GM13976 (cell line): ENCODE data around the gene CCDC51.

Experiments
- DNase-seq: peaks from one replicate; pipeline ENCODE4 v3.0.0; 2012; ENCODE audit warnings: low spot score
- in situ Hi-C: fragments of 300-500 bp; cut with MboI; formaldehyde crosslinking; loops from one replicate; pipeline ENCODE4 v1.12.0; 2022; ENCODE audit warnings: low sequenced_read_pairs, mixed read lengths, inconsistent platforms; ENCODE audit not compliant: unreplicated experiment
- TF ChIP-seq, protein P1 (sequence below): IDR thresholded peaks from 2 replicates; pipeline ENCODE4 v1.5.1; 2012; ENCODE audit warnings: borderline replicate concordance, mild to moderate bottlenecking; ENCODE audit not compliant: insufficient read depth; ENCODE audit errors: extremely low read depth, missing control alignments, control extremely low read depth

Gene CCDC51

DNA sequence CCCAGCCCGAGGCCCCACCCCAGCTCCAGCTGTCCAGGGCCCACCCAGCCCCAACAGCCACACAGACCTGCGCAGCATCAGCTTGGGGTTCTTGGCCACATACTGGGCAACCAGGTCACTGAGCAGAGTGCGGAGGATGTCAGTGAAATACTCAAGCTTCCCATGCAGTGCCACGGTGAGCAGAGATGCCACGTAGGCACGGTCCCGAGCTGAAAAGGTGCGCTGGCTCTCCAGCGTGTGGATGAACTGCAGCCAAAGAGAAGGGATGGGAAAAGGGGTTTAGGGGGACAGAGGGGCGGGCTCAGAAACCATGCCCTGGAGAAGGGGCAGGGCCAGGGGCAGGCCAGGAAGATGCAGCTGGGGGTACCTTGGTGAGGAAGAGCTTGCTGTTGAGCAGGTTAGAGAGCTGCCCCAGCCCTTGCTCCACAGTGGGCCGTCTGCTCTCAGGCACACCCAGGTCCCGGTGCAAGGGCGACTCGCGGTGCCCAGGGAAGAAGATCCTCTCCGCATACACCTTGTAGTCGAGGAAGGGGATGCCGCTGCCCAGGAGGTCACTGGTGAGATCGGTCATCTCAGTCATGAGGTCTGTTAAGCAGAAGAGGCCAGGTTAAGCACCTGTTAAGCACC, 27.4 kb downstream of the CCDC51 start:
- in situ Hi-C loops = no loop called here
- TF ChIP-seq, protein P1, sequence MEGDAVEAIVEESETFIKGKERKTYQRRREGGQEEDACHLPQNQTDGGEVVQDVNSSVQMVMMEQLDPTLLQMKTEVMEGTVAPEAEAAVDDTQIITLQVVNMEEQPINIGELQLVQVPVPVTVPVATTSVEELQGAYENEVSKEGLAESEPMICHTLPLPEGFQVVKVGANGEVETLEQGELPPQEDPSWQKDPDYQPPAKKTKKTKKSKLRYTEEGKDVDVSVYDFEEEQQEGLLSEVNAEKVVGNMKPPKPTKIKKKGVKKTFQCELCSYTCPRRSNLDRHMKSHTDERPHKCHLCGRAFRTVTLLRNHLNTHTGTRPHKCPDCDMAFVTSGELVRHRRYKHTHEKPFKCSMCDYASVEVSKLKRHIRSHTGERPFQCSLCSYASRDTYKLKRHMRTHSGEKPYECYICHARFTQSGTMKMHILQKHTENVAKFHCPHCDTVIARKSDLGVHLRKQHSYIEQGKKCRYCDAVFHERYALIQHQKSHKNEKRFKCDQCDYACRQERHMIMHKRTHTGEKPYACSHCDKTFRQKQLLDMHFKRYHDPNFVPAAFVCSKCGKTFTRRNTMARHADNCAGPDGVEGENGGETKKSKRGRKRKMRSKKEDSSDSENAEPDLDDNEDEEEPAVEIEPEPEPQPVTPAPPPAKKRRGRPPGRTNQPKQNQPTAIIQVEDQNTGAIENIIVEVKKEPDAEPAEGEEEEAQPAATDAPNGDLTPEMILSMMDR = no peak
- no peak for DNase-seq

DNA sequence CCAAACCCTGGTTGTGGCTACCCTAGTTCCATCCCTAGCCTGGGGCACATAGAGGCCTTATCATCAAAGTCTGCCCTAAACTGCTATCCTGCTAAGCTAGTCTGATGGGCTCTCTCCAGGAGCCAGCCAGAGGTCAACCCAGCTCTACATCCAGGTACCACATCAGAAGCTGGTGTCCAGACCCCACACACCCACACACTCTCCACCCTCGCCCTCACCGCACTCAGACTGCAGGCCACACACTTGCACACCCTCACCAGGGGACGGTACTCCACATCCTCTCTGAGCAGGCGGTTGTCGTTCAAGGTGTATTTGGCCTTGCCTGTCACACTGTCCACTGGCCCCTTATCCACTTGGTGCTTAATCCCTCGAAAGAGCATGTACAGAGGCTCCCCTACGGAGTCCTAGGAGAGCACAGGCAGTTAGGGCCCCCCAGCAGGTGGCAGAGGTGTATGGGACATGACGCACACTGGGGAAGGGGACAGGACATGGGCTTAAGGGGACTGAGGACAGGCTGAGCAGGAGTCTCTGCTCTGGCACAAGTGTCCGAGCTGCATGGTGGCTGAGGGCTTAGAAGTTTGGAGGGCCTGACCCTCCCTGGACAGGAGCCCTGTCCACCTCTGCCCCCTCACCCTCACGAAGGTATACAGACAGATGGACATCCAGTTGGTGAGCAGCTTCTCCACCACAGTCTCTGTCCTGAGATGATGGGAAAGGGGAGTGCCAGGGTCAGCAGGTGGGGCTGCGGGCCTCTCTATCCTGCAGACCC, 28.1 kb downstream of the CCDC51 start:
- in situ Hi-C loops = no loop called here
- DNase-seq = no peak
- TF ChIP-seq, protein P1 = no peak

GRCh38 chr3:48411041-48411588, 28.8 kb downstream of the CCDC51 start:
- TF ChIP-seq, protein P1 = no peak
- no peak for DNase-seq
- in situ Hi-C loops = no loop called here

GRCh38 chr3:48410205-48411040, 29.5 kb downstream of the CCDC51 start:
- TF ChIP-seq, protein P1 = no peak
- in situ Hi-C loops = no loop called here
- DNase-seq = no peak

GRCh38 chr3:48409291-48410201, 30.4 kb downstream of the CCDC51 start:
- peak; percentile 26 for DNase-seq
- in situ Hi-C loops = no loop called here
- TF ChIP-seq, protein P1 = no peak
